ENCODE data around the gene LPCAT2.

The LPCAT2 gene

GRCh38 chr16:55467898-55468297, 41.0 kb upstream of the LPCAT2 start:
- TF ChIP-seq CTCF (IDR thresholded peaks at IDR 0.05; ENCODE audit: low read depth, low read length), result no peak
- Histone ChIP-seq H3K27ac (no peak overlapping the region), H3K27me3 (ENCODE audit: insufficient read depth, low read depth, severe bottlenecking) (no peaks in the 10 kb centered on the region), H3K4me3 (ENCODE audit: low read depth, low read length) (no peak overlapping the region), H3K9me3 (ENCODE audit: severe bottlenecking) (no peaks in the 10 kb centered on the region), H3K36me3 (no peaks in the 10 kb centered on the region)
- no peak for DNase-seq

GRCh38 chr16:55468352-55468990, 40.4 kb upstream of the LPCAT2 start:
- no peaks in the 10 kb centered on the region for H3K9me3 ChIP-seq (ENCODE audit: severe bottlenecking)
- no peaks in the 10 kb centered on the region for H3K27me3 ChIP-seq (ENCODE audit: insufficient read depth, low read depth, severe bottlenecking)
- TF ChIP-seq CTCF (IDR thresholded peaks at IDR 0.05; ENCODE audit: low read depth, low read length), result no peak
- H3K27ac ChIP-seq, result no peak overlapping the region
- H3K4me3 ChIP-seq (ENCODE audit: low read depth, low read length), result no peak overlapping the region
- no peaks in the 10 kb centered on the region for H3K36me3 ChIP-seq
- no peak for DNase-seq

- Histone ChIP-seq H3K9me3 (ENCODE audit: severe bottlenecking) (no peaks in the 10 kb centered on the region), H3K27ac (peak overlapping the region; percentile 36)
- peak; percentile 27 for DNase-seq
These were observed 38.9 kb upstream of the LPCAT2 start for GRCh38 chr16:55469821-55470532.

GRCh38 chr16:55470533-55471371, 38.1 kb upstream of the LPCAT2 start:
- DNase-seq, result peak; percentile 88
- no peaks in the 10 kb centered on the region for H3K27me3 ChIP-seq (ENCODE audit: insufficient read depth, low read depth, severe bottlenecking)
- no peak for TF ChIP-seq CTCF (IDR thresholded peaks at IDR 0.05; ENCODE audit: low read depth, low read length)
- no peaks in the 10 kb centered on the region for H3K36me3 ChIP-seq
- H3K4me3 ChIP-seq (ENCODE audit: low read depth, low read length), result no peak overlapping the region
- H3K27ac ChIP-seq, result peak overlapping the region; percentile 38
- no peaks in the 10 kb centered on the region for H3K9me3 ChIP-seq (ENCODE audit: severe bottlenecking)

More at GRCh38 chr16:55469821-55470532, 38.9 kb upstream of the LPCAT2 start:
- H3K36me3 ChIP-seq, result no peaks in the 10 kb centered on the region
- no peak overlapping the region for H3K4me3 ChIP-seq (ENCODE audit: low read depth, low read length)
- H3K27me3 ChIP-seq (ENCODE audit: insufficient read depth, low read depth, severe bottlenecking), result no peaks in the 10 kb centered on the region
- no peak for TF ChIP-seq CTCF (IDR thresholded peaks at IDR 0.05; ENCODE audit: low read depth, low read length)

- Histone ChIP-seq H3K27me3 (ENCODE audit: insufficient read depth, low read depth, severe bottlenecking) (no peaks in the 10 kb centered on the region), H3K36me3 (no peaks in the 10 kb centered on the region), H3K9me3 (ENCODE audit: severe bottlenecking) (no peaks in the 10 kb centered on the region), H3K4me3 (ENCODE audit: low read depth, low read length) (no peak overlapping the region), H3K27ac (peak overlapping the region; percentile 38; the same call in 1 of the 2 replicates)
- TF ChIP-seq CTCF (IDR thresholded peaks at IDR 0.05; ENCODE audit: low read depth, low read length), result no peak
- DNase-seq, result no peak
These were observed 37.3 kb upstream of the LPCAT2 start for GRCh38 chr16:55471448-55472097.

All from WERI-Rb-1 (cell line).